A673 (cell line): ENCODE data around the gene TTN.

Experiments used
- EZH2 ChIP-seq: fragments of 200-600 bp; sonication (generic); IDR thresholded peaks from 2 replicates; pipeline ENCODE4 v1.6.1; 2017; ENCODE audit warnings: borderline replicate concordance, low read depth, mild to moderate bottlenecking, mixed read lengths, antibody characterized with exemption, low read length; ENCODE audit not compliant: poor library complexity, severe bottlenecking
- TF ChIP-seq, protein P1 (sequence below): fragments of 300-800, 200-600 bp; sonication (generic); conservative IDR thresholded peaks from 2 replicates; pipeline ENCODE4 v1.5.1; 2017; ENCODE audit warnings: low read depth, mild to moderate bottlenecking, antibody characterized with exemption, low read length, moderate library complexity, mixed read lengths

- TF ChIP-seq, protein P1, sequence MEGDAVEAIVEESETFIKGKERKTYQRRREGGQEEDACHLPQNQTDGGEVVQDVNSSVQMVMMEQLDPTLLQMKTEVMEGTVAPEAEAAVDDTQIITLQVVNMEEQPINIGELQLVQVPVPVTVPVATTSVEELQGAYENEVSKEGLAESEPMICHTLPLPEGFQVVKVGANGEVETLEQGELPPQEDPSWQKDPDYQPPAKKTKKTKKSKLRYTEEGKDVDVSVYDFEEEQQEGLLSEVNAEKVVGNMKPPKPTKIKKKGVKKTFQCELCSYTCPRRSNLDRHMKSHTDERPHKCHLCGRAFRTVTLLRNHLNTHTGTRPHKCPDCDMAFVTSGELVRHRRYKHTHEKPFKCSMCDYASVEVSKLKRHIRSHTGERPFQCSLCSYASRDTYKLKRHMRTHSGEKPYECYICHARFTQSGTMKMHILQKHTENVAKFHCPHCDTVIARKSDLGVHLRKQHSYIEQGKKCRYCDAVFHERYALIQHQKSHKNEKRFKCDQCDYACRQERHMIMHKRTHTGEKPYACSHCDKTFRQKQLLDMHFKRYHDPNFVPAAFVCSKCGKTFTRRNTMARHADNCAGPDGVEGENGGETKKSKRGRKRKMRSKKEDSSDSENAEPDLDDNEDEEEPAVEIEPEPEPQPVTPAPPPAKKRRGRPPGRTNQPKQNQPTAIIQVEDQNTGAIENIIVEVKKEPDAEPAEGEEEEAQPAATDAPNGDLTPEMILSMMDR: no peak
- TF ChIP-seq EZH2: no peak
Observed at GRCh38 chr2:178811045-178811444, 3.8 kb upstream of the TTN start.
